GM12801 (cell line): ENCODE data around the gene METRN.

Source experiments
- CTCF ChIP-seq: IDR thresholded peaks from one replicate; pipeline ENCODE4 v1.5.1; 2011; ENCODE audit warnings: control low read depth; ENCODE audit not compliant: insufficient read length; ENCODE audit errors: extremely low read depth

The METRN gene

GRCh38 chr16:704552-705380, 10.2 kb upstream of the METRN start:
- TF ChIP-seq CTCF = no peak

- TF ChIP-seq CTCF = no peak
These were observed 9.3 kb upstream of the METRN start, which contains the start of gene FBXL16 for GRCh38 chr16:705431-706188. Gene FBXL16, minus strand, starts transcription at chr16:705801. Its CDS starts 8,396 bp downstream, at chr16:697405.

- TF ChIP-seq CTCF = no peak
These were observed 8.5 kb upstream of the METRN start for GRCh38 chr16:706189-707061.

- no peak for TF ChIP-seq CTCF
These were observed 7.8 kb upstream of the METRN start for GRCh38 chr16:707062-707538.

- no peak for TF ChIP-seq CTCF
These were observed 6.9 kb upstream of the METRN start for GRCh38 chr16:708019-708418.

GRCh38 chr16:708959-709358, 6.0 kb upstream of the METRN start:
- no peak for TF ChIP-seq CTCF
